RWPE1 (cell line): Measurements from ENCODE around the gene FITM2.

Experiments
- CTCF ChIA-PET: fragments of 350-600 bp; sonication (Branson Sonifier 250); formaldehyde crosslinking; extraction: SDS; loops from one replicate; lab custom pipeline; 2021; lab: Yijun Ruan, JAX
- POLR2A ChIA-PET: fragments of 400-600 bp; formaldehyde crosslinking; extraction: SDS; loops from one replicate; lab custom pipeline; 2020; ENCODE audit warnings: antibody characterized with exemption; ENCODE audit not compliant: low non-redundant PET; lab: Yijun Ruan, JAX
- DNase-seq: peaks from one replicate; pipeline ENCODE4 v3.0.0; 2012; ENCODE audit warnings: low spot score
- H3K27ac ChIP-seq: fragments of 450-650 bp; 2 replicates; pipeline ENCODE4 v1.5.1; 2017
- TF ChIP-seq, protein P1 (sequence below): fragments of 450-650 bp; conservative IDR thresholded peaks from 2 replicates; pipeline ENCODE4 v1.5.1; 2017; ENCODE audit warnings: low read depth, mild to moderate bottlenecking

FITM2 gene

GRCh38 chr20:44258226-44258890 is 52.6 kb downstream of the FITM2 start:
- no peak for DNase-seq
- TF ChIP-seq, protein P1, sequence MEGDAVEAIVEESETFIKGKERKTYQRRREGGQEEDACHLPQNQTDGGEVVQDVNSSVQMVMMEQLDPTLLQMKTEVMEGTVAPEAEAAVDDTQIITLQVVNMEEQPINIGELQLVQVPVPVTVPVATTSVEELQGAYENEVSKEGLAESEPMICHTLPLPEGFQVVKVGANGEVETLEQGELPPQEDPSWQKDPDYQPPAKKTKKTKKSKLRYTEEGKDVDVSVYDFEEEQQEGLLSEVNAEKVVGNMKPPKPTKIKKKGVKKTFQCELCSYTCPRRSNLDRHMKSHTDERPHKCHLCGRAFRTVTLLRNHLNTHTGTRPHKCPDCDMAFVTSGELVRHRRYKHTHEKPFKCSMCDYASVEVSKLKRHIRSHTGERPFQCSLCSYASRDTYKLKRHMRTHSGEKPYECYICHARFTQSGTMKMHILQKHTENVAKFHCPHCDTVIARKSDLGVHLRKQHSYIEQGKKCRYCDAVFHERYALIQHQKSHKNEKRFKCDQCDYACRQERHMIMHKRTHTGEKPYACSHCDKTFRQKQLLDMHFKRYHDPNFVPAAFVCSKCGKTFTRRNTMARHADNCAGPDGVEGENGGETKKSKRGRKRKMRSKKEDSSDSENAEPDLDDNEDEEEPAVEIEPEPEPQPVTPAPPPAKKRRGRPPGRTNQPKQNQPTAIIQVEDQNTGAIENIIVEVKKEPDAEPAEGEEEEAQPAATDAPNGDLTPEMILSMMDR, result no peak
- POLR2A ChIA-PET, result no interaction called here
- no peak overlapping the region for H3K27ac ChIP-seq
- CTCF ChIA-PET, result no interaction called here

- CTCF ChIA-PET, result interaction anchor here (0.7 kb wide), 2 partner anchors 9 to 54 kb away, joined by 3 read pairs; partner anchors contain the start of gene FITM2
- TF ChIP-seq, protein P1, result no peak
- POLR2A ChIA-PET, result no interaction called here
- DNase-seq, result no peak
- no peak overlapping the region for H3K27ac ChIP-seq
Measured at GRCh38 chr20:44256961-44257360, 54.0 kb downstream of the FITM2 start.

DNA sequence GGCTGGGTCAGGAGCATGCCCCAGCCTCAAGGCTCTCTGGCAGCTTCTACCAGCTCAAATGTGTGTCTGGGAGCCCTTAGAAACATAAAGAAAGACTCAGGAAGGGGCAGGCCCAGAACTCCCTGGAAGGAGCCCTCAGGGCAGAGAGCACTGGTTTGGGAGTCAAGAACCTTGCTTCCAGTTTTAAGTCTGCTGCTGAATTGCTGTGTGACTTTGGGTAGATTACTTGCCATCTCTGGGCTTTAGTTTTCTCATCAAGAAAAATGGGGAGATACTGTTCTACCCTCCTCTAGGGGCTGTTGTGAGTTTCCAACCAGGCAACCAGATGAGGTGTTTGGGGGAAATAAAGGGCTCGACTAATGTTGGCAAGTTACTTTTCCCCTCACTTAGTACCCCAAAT is 55.1 kb downstream of the FITM2 start:
- DNase-seq, result no peak
- CTCF ChIA-PET, result interaction anchor here (0.7 kb wide), 1 partner anchor 40 kb away, joined by 4 read pairs; no protein-coding TSS in a partner anchor
- TF ChIP-seq, protein P1, result no peak
- no peak overlapping the region for H3K27ac ChIP-seq
- POLR2A ChIA-PET, result no interaction called here

- H3K27ac ChIP-seq, result no peak overlapping the region
- CTCF ChIA-PET, result interaction anchor here (0.9 kb wide), 1 partner anchor 17 kb away, joined by 4 read pairs; no protein-coding TSS in a partner anchor
- TF ChIP-seq, protein P1, result no peak
- DNase-seq, result no peak
- POLR2A ChIA-PET, result no interaction called here
Measured at GRCh38 chr20:44254073-44254472, 56.9 kb downstream of the FITM2 start.

GRCh38 chr20:44253528-44253927 is 57.5 kb downstream of the FITM2 start:
- POLR2A ChIA-PET, result no interaction called here
- TF ChIP-seq, protein P1, result no peak
- DNase-seq, result no peak
- H3K27ac ChIP-seq, result no peak overlapping the region
- CTCF ChIA-PET, result interaction anchor here (0.9 kb wide), 1 partner anchor 17 kb away, joined by 4 read pairs; no protein-coding TSS in a partner anchor
